HCT116 (cell line): ENCODE results near the gene PCDHGC4.

Experiments used
- ATF3 ChIP-seq: IDR thresholded peaks from 2 replicates; pipeline ENCODE4 v1.6.1; 2012
- CBX3 ChIP-seq: IDR thresholded peaks from 2 replicates; pipeline ENCODE4 v1.6.1; 2012; ENCODE audit warnings: low read depth
- CEBPB ChIP-seq: IDR thresholded peaks from 2 replicates; pipeline ENCODE4 v1.6.1; 2012; ENCODE audit warnings: low read depth
- CTCF ChIP-seq, 3 experiments: fragments of 200-600 bp in 1 of 3; sonication (generic) in 1 of 3; IDR thresholded peaks in 2 of 3; conservative IDR thresholded peaks in 1 of 3; 2 replicates each; pipeline ENCODE4 v1.5.1; 2012 to 2017; ENCODE audit warnings: low read depth in 2 of 3, low read length in 2 of 3, antibody characterized with exemption in 1 of 3, borderline replicate concordance in 1 of 3, control low read depth in 1 of 3, mild to moderate bottlenecking in 1 of 3, mixed read lengths in 1 of 3, mixed run types in 1 of 3, moderate library complexity in 1 of 3; ENCODE audit not compliant: insufficient read depth in 1 of 3
- EZH2 ChIP-seq: fragments of 200-600 bp; sonication (generic); IDR thresholded peaks from 2 replicates; pipeline ENCODE4 v1.6.1; 2017; ENCODE audit warnings: antibody characterized with exemption, mixed run types
- POLR2A ChIP-seq: IDR thresholded peaks from 2 replicates; pipeline ENCODE4 v1.7.0; 2011; ENCODE audit warnings: borderline replicate concordance; ENCODE audit not compliant: insufficient read depth, insufficient read length; ENCODE audit errors: extremely low read depth
- POLR2AphosphoS5 ChIP-seq: IDR thresholded peaks from 2 replicates; pipeline ENCODE4 v1.6.1; 2011; ENCODE audit warnings: mild to moderate bottlenecking, low read depth, low read length, moderate library complexity
- RAD21 ChIP-seq: IDR thresholded peaks from 2 replicates; pipeline ENCODE4 v1.6.1; 2012; ENCODE audit warnings: low read depth, mild to moderate bottlenecking
- TCF7L2 ChIP-seq: IDR thresholded peaks from 2 replicates; pipeline ENCODE4 v1.7.0; 2011; ENCODE audit warnings: borderline replicate concordance, inconsistent platforms; ENCODE audit not compliant: insufficient read depth, insufficient read length; ENCODE audit errors: extremely low read depth
- ZFX ChIP-seq: fragments of 450-650 bp; IDR thresholded peaks from 2 replicates; pipeline ENCODE4 v1.6.1; 2017

- TF ChIP-seq POLR2AphosphoS5, result no peak
- no peak for TF ChIP-seq CEBPB
- TF ChIP-seq TCF7L2, result no peak
- peak; percentile 49 for TF ChIP-seq RAD21
- peak; percentile 56 to 90 (median 80); a peak in 5 of 6 replicates for TF ChIP-seq CTCF (IDR thresholded peaks at IDR 0.05 in 2 of 3, conservative IDR thresholded peaks at IDR 0.05 in 1 of 3; ENCODE audit: borderline replicate concordance in 1 of 3, insufficient read depth in 1 of 3, low read depth in 2 of 3, low read length in 2 of 3)
- no peak for TF ChIP-seq EZH2
- no peak for TF ChIP-seq ZFX
- no peak for TF ChIP-seq POLR2A
- TF ChIP-seq ATF3, result no peak
- no peak for TF ChIP-seq CBX3
Measured at GRCh38 chr5:141512390-141512910, 27.6 kb downstream of the PCDHGC4 start.
